Glomerular visceral epithelial cell (primary cell): ENCODE results near the gene CHD3.
"Not testable (repeated sequence)": the region's sequence is repeated elsewhere in the genome, so short reads cannot be mapped to it uniquely, and the experiment has no call there.

ENCODE experiments used
- DNase-seq: peaks from one replicate; pipeline ENCODE4 v3.0.0-alpha.2; 2016; ENCODE audit errors: extremely low spot score

Gene CHD3

GRCh38 chr17:7849751-7850504 is 38.7 kb upstream of the CHD3 start:
- DNase-seq, result no peak

GRCh38 chr17:7850701-7851437 is 37.7 kb upstream of the CHD3 start:
- no peak for DNase-seq

GRCh38 chr17:7851438-7852261 is 36.9 kb upstream of the CHD3 start:
- peak; percentile 88 for DNase-seq

GRCh38 chr17:7852262-7852670 is 36.3 kb upstream of the CHD3 start:
- no peak for DNase-seq

GRCh38 chr17:7852919-7853690 is 35.5 kb upstream of the CHD3 start:
- DNase-seq, result no peak

- no peak for DNase-seq
Observed at GRCh38 chr17:7853691-7854038, 34.9 kb upstream of the CHD3 start.

GRCh38 chr17:7854078-7854777 is 34.4 kb upstream of the CHD3 start:
- no peak for DNase-seq

- no peak for DNase-seq
Observed at GRCh38 chr17:7854851-7855659, 33.5 kb upstream of the CHD3 start, which contains the start of gene TMEM88. TSS of gene TMEM88 (plus strand) at chr17:7855066. CDS start at chr17:7855075, 9 bp downstream.

GRCh38 chr17:7855660-7856010 is 33.0 kb upstream of the CHD3 start:
- no peak for DNase-seq

GRCh38 chr17:7856011-7856810 is 32.4 kb upstream of the CHD3 start:
- no peak for DNase-seq

- peak; percentile 99 for DNase-seq
Observed at GRCh38 chr17:7856811-7857712, 31.5 kb upstream of the CHD3 start, which contains the start of gene NAA38. TSS of gene NAA38 (minus strand) at chr17:7857559. CDS start at chr17:7857463, 96 bp downstream.

- DNase-seq, result peak; percentile 91
Observed at GRCh38 chr17:7857713-7858521, 30.7 kb upstream of the CHD3 start, which contains the start of gene CYB5D1. TSS of gene CYB5D1 (plus strand) at chr17:7858003. CDS start at chr17:7858135, 132 bp downstream.

- DNase-seq, result peak; percentile 57
Observed at GRCh38 chr17:7858522-7858810, 30.1 kb upstream of the CHD3 start.

- no peak for DNase-seq
Observed at GRCh38 chr17:7859028-7859427, 29.6 kb upstream of the CHD3 start.

GRCh38 chr17:7862692-7863437 is 25.7 kb upstream of the CHD3 start:
- peak; percentile 49 for DNase-seq

- not testable (repeated sequence) for DNase-seq
Observed at GRCh38 chr17:7864384-7864783, 24.2 kb upstream of the CHD3 start.
